T-helper 17 cell (primary cell): Measurements from ENCODE around the gene SCYGR4. TPM values are rescaled to one million over a fixed set of nuclear protein-coding genes. Genes with fewer than 3 reads are reported as not detected.

Experiments
- ATAC-seq: fragments of 150-1000 bp; cut with Tn5 transposase; 2 replicates; pipeline ENCODE4 v1.10.0; 2021; ENCODE audit warnings: mild to moderate bottlenecking, moderate library complexity
- DNase-seq, 3 donors: peaks; one replicate each; pipeline versions ENCODE4 v3.0.0 to v3.0.0-alpha.2; 2020 to 2021
- H3K9me3 ChIP-seq: one replicate; pipeline ENCODE4 v1.7.0; 2013; ENCODE audit warnings: low read length, mild to moderate bottlenecking; ENCODE audit not compliant: control insufficient read depth, poor library complexity, severe bottlenecking
- H3K27ac Mint-ChIP-seq: one replicate; pipeline ENCODE4 v1.8.0; 2022; ENCODE audit warnings: mild to moderate bottlenecking, moderate library complexity, mixed read lengths
- H3K27me3 Mint-ChIP-seq: one replicate; pipeline ENCODE4 v1.8.0; 2022; ENCODE audit warnings: mixed read lengths
- H3K36me3 Mint-ChIP-seq: one replicate; pipeline ENCODE4 v1.8.0; 2022; ENCODE audit warnings: low read depth, mixed read lengths
- H3K4me1 Mint-ChIP-seq: one replicate; pipeline ENCODE4 v1.8.0; 2022; ENCODE audit warnings: mild to moderate bottlenecking, mixed read lengths
- H3K4me3 Mint-ChIP-seq: one replicate; pipeline ENCODE4 v1.8.0; 2022; ENCODE audit warnings: mild to moderate bottlenecking, moderate library complexity, mixed read lengths
- total RNA-seq, 4 donors: library from RNA in 2 of 4; stranded (reverse) in 2 of 4; gene quantifications; one replicate each; pipeline ENCODE4 v1.2.3 and lab custom pipeline; 2022 to 2026

The SCYGR4 gene
- total RNA-seq, 2 donors from 2014 or later: 0.99 TPM; not detected in 1

DNA sequence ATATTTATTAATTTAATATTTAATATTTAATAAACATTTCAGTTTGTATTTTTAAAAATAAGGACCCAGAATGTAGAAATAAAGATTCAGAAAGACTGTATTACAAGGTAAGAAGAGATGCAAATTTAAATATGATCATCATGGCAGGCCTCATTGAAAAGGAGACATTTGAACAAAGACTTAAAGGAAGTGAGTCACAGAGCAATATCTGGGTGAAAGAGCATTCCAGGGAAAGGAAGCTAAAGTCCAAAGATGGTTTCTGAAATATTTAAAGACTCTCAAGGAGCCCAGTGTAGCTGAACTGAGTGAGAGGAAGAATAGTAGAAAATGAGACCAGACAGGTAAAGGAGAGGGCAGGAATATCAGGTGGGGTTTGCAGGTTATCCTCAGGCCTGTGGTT, 5.9 kb downstream of the SCYGR4 start:
- Mint-ChIP-seq H3K27me3 (peaks cover 17% of the 10 kb centered on the region), H3K4me3 (no peak overlapping the region), H3K4me1 (no peaks in the 10 kb centered on the region), H3K36me3 (peaks cover 2% of the 10 kb centered on the region), H3K27ac (no peak overlapping the region)
- DNase-seq (no peak), ATAC-seq (no peak)
- H3K9me3 ChIP-seq: no peaks in the 10 kb centered on the region

DNA sequence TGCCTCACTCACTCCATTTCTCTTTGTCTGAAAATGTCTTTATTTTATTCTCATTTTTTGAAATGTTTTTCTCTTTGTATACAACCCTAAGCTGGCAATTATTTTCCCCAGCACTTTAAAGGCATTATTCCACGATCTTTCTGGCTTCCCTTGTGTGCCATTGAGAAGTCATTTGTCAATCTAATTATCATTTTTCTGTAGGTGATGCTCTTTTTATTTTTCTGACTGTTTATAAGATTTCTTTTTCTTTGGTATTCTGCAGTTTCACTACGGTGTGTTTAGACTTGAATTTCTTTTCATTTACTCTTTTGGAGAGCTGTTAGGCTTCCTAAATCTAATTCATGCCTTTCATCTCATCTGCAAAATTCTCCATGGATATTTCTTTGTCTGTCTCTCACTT, 8.1 kb downstream of the SCYGR4 start:
- H3K27ac Mint-ChIP-seq: no peak overlapping the region
- ATAC-seq (no peak), DNase-seq (no peak)
- peaks cover 2% of the 10 kb centered on the region for H3K36me3 Mint-ChIP-seq
- H3K4me1 Mint-ChIP-seq: no peaks in the 10 kb centered on the region
- H3K27me3 Mint-ChIP-seq: peaks cover 39% of the 10 kb centered on the region
- H3K4me3 Mint-ChIP-seq: no peak overlapping the region
- H3K9me3 ChIP-seq: no peaks in the 10 kb centered on the region

DNA sequence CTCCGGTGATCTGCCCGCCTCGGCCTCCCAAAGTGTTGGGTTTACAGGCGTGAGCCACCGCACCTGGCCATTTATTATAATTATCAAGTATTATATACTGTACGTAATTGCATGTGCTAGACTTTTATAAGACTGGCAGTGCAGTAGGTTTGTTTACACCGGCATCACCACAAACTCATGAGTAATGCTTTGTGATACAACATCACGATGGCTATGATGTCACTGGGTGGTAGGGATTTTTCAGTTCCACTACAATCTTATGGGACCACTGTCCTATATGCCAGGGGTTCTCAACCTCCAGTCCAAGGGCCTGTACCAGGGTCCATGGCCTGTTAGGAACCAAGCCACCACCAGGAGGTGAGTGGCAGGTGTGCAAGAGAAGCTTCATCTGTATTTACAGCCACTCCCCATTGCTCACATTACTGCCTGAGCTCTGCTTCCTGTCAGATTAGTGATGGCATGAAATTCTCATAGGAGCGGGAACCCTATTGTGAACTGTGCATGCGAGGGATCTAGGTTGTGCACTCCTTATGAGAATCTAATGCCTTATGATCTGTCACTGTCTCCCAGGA, 9.4 kb downstream of the SCYGR4 start:
- no peaks in the 10 kb centered on the region for H3K4me1 Mint-ChIP-seq
- no peak overlapping the region for H3K4me3 Mint-ChIP-seq
- ATAC-seq: no peak
- no peaks in the 10 kb centered on the region for H3K9me3 ChIP-seq
- peaks cover 46% of the 10 kb centered on the region for H3K27me3 Mint-ChIP-seq
- no peak overlapping the region for H3K27ac Mint-ChIP-seq
- no peak for DNase-seq
- H3K36me3 Mint-ChIP-seq: peaks cover 2% of the 10 kb centered on the region

DNA sequence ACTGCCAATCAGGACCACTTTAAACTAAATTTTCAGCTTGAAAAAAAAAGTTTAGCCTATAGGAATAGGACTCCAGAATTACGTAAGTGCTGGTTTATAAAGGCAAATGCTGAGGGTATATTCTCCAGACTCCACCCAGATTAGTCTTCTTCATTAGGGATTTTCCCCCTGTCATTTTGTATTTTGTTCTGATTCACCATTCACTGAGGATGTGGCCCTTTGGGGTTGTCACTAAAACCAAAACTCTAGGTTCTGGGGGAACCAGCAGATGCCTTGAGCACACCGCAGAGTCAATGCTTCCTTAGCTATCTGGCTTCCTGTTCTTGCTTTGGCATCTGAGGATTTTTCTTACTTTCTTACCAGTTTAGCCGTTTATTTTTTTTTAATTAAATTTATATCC, 10.5 kb downstream of the SCYGR4 start:
- Mint-ChIP-seq H3K36me3 (peaks cover 2% of the 10 kb centered on the region), H3K27ac (no peak overlapping the region), H3K27me3 (peaks cover 44% of the 10 kb centered on the region), H3K4me3 (no peak overlapping the region), H3K4me1 (no peaks in the 10 kb centered on the region)
- no peak for DNase-seq
- ATAC-seq: no peak
- H3K9me3 ChIP-seq: no peaks in the 10 kb centered on the region

DNA sequence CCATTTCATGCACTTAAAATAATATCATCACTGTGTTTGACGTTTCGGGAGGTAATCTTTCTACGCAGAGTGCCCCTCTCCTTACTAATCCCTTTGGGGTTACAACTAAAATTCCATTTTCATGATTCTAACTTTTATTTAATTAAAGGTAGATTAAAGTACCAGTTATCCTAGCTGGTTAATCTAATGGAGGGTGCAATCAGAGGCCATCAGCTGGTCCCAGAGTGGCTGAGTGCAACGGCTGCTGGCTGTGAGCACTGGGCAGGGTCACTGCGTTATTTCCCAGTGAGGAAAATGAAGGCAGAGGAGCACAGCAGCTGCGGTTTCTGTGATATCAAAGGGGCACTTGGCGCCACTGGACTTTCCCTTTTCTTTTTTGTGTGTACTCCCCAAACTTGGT, 12.1 kb downstream of the SCYGR4 start:
- ATAC-seq: no peak
- H3K27me3 Mint-ChIP-seq: peaks cover 44% of the 10 kb centered on the region
- no peaks in the 10 kb centered on the region for H3K36me3 Mint-ChIP-seq
- DNase-seq: no peak
- H3K4me3 Mint-ChIP-seq: no peak overlapping the region
- no peaks in the 10 kb centered on the region for H3K9me3 ChIP-seq
- no peaks in the 10 kb centered on the region for H3K4me1 Mint-ChIP-seq
- no peak overlapping the region for H3K27ac Mint-ChIP-seq

DNA sequence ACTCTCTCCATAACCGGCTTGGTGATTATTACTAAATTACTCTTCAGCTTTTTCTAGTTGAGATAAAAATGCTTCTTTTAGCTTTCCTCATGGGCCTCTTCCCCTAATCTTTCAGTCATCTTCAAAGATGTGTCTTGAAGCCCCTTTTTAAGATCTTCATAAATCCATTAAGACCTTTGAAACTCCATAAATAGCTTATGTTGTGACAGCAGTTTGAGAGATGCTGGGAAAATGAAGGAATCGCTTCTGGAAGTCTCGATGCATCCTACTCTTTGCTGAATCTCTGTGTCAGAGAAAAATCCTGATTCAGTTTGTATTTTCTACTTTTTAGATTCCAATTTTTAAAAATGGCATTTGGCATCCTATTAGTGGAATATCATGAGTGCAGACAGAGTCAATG, 13.0 kb downstream of the SCYGR4 start:
- Mint-ChIP-seq H3K27me3 (peaks cover 42% of the 10 kb centered on the region), H3K27ac (no peak overlapping the region), H3K4me3 (no peak overlapping the region), H3K4me1 (no peaks in the 10 kb centered on the region), H3K36me3 (no peaks in the 10 kb centered on the region)
- DNase-seq (no peak), ATAC-seq (no peak)
- H3K9me3 ChIP-seq: no peaks in the 10 kb centered on the region

DNA sequence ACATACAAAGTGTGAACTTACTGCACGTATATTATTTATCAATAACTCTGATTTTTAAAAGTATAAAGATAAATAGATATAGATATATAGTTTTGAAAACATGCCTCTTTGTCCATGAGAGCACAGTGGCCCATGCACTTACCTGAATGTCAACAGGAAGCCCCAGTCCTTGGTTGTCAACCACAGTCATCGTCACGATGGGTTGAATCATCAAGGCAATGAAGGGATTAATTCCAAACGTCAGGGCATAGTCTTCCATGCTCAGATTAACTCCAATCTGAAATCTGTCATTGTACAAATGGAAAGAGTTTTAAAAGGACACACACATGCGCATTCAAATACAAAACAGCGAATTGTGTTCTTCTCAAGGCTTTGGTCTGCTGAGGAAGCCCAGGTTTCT, 15.5 kb downstream of the SCYGR4 start:
- Mint-ChIP-seq H3K36me3 (no peaks in the 10 kb centered on the region), H3K27ac (no peak overlapping the region), H3K4me3 (no peak overlapping the region), H3K27me3 (peaks cover 34% of the 10 kb centered on the region), H3K4me1 (no peaks in the 10 kb centered on the region)
- DNase-seq (no peak), ATAC-seq (no peak)
- H3K9me3 ChIP-seq: no peaks in the 10 kb centered on the region

DNA sequence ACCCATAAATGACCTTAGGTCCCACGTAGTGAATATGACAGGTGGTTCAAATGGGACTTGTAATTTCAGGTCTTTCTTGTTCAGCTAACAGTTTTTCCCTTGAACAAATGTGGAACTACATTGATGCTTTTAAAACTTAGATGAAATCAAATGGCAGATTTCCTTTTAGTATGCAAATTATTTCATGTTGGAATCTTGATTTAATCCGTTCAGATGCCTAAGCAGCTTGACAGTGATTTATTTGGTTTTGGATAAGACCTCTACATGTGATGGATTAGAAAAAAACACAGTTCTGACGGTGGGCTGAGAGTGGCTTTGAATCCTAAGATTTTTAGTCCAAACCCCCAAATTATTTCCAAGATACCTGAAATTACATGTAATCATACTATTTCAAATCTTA, 16.9 kb downstream of the SCYGR4 start:
- Mint-ChIP-seq H3K27me3 (peaks cover 24% of the 10 kb centered on the region), H3K4me3 (no peak overlapping the region), H3K27ac (no peak overlapping the region), H3K36me3 (no peaks in the 10 kb centered on the region), H3K4me1 (no peaks in the 10 kb centered on the region)
- DNase-seq (no peak), ATAC-seq (no peak)
- no peaks in the 10 kb centered on the region for H3K9me3 ChIP-seq

DNA sequence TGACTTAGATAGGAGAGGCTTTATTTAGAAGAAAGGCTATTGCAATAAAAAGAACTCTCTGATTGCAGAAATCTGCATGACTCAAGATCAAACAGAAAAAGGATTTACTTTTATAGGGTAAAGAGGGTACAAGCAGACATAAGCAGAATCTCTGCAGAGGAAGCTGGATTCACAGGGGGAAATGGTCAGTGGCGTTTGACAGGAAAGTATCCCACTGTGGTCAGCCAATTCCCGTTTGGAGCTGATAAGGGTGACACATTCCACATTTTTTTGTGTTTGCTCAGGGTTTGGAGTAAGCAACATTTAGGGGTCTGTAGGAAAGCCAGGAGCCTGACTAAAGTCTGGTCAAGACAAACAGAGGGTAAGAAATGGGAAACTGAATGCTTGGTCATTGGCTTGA, 25.4 kb downstream of the SCYGR4 start:
- H3K4me1 Mint-ChIP-seq: no peaks in the 10 kb centered on the region
- no peak overlapping the region for H3K4me3 Mint-ChIP-seq
- H3K36me3 Mint-ChIP-seq: peaks cover 2% of the 10 kb centered on the region
- no peak overlapping the region for H3K27ac Mint-ChIP-seq
- peaks cover 19% of the 10 kb centered on the region for H3K27me3 Mint-ChIP-seq
- H3K9me3 ChIP-seq: no peaks in the 10 kb centered on the region
- ATAC-seq (no peak), DNase-seq (no peak)

DNA sequence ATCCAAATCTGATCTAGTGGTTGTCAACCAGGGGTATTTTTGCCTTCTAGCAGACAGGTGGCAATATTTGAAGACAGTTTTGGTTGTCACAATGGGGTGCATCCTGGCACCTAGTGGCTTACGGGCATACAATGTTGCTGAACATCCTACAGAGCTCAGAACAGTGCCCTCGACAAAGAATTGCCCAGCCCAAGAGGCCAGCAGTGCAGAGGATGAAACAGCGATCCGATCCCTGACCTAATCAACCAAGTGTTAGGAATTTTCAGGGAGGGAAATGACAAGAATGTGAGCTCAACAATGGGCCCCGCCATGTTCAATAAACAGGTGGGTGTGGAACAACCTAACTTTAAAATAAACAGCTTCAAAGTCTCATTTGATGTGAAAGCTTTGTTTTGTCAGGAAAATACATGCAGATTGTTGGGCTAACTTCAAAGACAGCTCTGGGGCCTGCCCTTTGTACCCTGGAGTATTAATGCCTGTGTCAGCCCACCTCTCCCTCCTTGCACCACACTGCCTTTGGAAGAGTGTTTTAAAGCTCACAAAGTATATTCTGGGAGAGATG, 26.8 kb downstream of the SCYGR4 start:
- peaks cover 2% of the 10 kb centered on the region for H3K36me3 Mint-ChIP-seq
- DNase-seq: no peak
- no peak for ATAC-seq
- no peak overlapping the region for H3K4me3 Mint-ChIP-seq
- no peaks in the 10 kb centered on the region for H3K4me1 Mint-ChIP-seq
- no peak overlapping the region for H3K27ac Mint-ChIP-seq
- H3K27me3 Mint-ChIP-seq: peaks cover 32% of the 10 kb centered on the region
- H3K9me3 ChIP-seq: no peaks in the 10 kb centered on the region

DNA sequence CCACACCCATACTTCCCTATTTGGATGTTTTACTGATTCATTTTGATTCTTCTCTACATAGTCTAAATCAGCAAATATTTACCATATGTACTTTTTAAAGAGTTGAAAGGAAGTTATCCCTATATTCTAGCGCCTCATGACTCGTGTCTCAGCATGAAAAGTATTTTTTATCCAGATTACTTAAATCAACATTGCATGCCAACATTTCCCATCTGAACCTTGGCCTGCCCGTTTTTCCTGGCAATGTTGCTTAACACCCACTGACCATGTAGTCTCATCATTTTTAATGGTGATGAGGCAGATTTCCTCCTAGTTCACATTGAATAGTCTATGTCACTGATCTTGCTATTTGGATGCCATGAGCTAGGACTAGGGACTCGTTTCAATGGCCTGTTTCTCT, 36.1 kb downstream of the SCYGR4 start:
- Mint-ChIP-seq H3K27me3 (peaks cover 40% of the 10 kb centered on the region), H3K4me3 (no peak overlapping the region), H3K36me3 (peaks cover 2% of the 10 kb centered on the region), H3K27ac (no peak overlapping the region), H3K4me1 (peaks cover 4% of the 10 kb centered on the region)
- DNase-seq: no peak
- H3K9me3 ChIP-seq: no peaks in the 10 kb centered on the region
- ATAC-seq: no peak

DNA sequence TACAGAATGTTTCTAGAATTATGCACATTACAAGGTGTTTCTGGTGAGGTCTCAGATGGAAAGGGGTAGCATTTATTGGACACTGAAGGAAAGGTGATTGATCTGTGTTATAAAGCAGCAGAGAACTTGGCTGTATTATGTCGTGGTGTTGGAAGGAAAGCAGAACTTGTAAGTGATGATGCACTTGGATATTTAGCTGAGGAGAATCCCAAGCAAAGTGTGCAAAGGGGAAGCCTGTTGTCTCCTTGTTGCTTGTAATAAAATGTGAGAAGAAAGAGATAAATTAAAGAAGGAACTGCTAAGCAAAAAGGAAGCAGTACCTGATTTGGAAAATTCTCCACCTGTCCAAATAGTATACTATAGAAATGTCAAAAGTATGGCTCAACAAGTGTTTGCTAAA, 37.1 kb downstream of the SCYGR4 start:
- peaks cover 2% of the 10 kb centered on the region for H3K36me3 Mint-ChIP-seq
- no peak overlapping the region for H3K27ac Mint-ChIP-seq
- H3K4me3 Mint-ChIP-seq: no peak overlapping the region
- H3K9me3 ChIP-seq: no peaks in the 10 kb centered on the region
- peaks cover 31% of the 10 kb centered on the region for H3K27me3 Mint-ChIP-seq
- peaks cover 4% of the 10 kb centered on the region for H3K4me1 Mint-ChIP-seq
- ATAC-seq: no peak
- DNase-seq: no peak

DNA sequence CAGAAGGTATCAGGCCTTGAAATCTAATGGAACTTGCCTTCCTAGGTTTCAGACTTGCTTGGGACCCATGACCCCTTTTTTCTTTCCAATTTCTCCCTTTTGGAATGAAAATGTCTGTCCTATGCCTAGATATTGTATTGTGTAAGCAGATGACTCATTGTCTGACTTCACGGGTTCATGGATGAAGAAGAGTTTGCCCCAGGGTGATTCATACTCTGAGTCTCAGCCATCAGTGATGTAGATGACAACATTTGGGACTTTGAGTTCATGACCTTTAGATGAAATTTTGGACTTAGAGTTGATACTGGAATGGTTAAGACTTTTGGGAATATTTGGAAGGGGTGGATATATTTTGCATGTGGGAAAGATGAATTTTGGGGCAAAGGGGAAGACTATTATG, 38.2 kb downstream of the SCYGR4 start:
- peaks cover 4% of the 10 kb centered on the region for H3K4me1 Mint-ChIP-seq

DNA sequence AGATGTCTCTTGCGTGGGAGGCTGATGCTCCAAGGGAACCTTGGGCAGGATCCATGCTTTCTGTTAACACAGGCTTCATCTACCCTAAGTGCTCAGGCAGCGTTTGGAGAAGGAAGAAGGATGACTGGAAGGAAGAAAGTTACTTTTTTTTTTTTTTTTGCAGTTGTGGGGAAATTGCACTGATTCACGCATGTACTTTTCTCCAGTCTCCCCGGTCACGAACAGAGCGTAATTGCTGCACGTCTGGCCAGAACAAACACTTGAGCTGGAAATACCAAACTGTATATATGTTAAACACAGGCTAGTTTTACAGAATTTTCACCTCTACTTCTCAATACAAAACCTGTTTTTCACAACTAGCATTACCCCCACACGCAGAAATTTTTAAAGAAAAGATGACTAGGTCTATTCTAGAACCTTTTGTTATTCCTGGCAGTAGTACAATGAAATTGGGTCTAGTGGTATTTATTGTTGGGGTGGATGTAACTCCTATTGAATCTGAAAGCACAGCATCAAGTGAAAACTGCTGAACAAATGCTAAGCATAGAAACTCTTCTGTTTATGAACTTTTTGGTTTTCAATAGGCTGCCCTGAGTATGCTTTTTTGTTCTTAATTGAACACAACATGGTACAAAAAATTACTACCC, 40.0 kb downstream of the SCYGR4 start:
- H3K27me3 Mint-ChIP-seq: peaks cover 20% of the 10 kb centered on the region
- H3K4me1 Mint-ChIP-seq: peaks cover 6% of the 10 kb centered on the region
- no peak overlapping the region for H3K4me3 Mint-ChIP-seq
- H3K9me3 ChIP-seq: no peaks in the 10 kb centered on the region
- H3K36me3 Mint-ChIP-seq: peaks cover 4% of the 10 kb centered on the region
- DNase-seq (no peak), ATAC-seq (no peak)
- no peak overlapping the region for H3K27ac Mint-ChIP-seq

More for the DNA sequence above, 38.2 kb downstream of the SCYGR4 start:
- Mint-ChIP-seq H3K4me3 (no peak overlapping the region), H3K36me3 (peaks cover 2% of the 10 kb centered on the region), H3K27ac (no peak overlapping the region), H3K27me3 (peaks cover 27% of the 10 kb centered on the region)
- ATAC-seq: no peak
- no peak for DNase-seq
- H3K9me3 ChIP-seq: no peaks in the 10 kb centered on the region
